Skin epidermis (tissue), 12 donors: ENCODE results near the gene LRP11.
A peak's percentile ranks its signal among the peaks of the same experiment; 100 is the strongest.
"Not testable (repeated sequence)": the region's sequence is repeated elsewhere in the genome, so short reads cannot be mapped to it uniquely, and the experiment has no call there.

ENCODE experiments used
- H3K27ac ChIP-seq, 21 experiments: fragments of 200-600 bp; sonication (generic) in 11 of 21; one replicate each; pipeline ENCODE4 v1.5.0; 2020; ENCODE audit warnings: mild to moderate bottlenecking in 3 of 21, inconsistent platforms in 2 of 21, moderate library complexity in 2 of 21
- H3K4me3 ChIP-seq, 7 experiments: fragments of 200-600 bp; sonication (generic) in 2 of 7; one replicate each; pipeline ENCODE4 v1.5.0; 2020; ENCODE audit warnings: inconsistent platforms in 2 of 7, mild to moderate bottlenecking in 2 of 7, moderate library complexity in 1 of 7

LRP11 gene

DNA sequence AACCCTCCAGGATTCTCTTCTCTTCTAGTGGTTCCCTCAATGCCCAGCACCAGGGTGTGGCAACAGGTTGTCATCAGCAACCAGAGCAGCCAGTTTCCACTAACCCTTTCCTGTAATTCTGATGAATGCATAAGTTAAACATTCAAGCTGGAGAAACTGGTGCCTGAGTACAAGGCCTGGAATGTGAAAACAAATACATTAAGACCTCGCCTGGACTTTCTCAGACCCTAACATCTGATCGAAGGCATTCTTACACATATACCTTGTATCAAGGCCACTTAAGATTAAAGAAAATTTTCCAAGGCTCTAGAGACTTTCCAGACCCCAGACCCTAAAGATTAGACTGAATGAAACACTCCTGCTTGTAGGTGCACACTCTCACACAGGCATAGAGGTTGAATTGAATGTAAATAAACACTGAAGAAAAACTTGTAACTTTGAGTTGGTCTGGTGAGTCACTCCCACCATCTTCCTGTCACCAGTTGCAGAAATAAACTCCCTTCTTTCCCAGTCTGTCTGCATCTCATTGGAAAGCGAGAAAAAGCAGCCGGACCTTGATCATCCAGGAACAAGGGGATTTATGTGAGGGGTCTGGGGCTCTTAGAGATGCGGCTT is 9.0 kb downstream of the LRP11 start:
- H3K4me3 ChIP-seq = no peak overlapping the region
- H3K27ac ChIP-seq = peak overlapping the region in 18 of 21 experiments; percentile 4 to 76 (median 46)

DNA sequence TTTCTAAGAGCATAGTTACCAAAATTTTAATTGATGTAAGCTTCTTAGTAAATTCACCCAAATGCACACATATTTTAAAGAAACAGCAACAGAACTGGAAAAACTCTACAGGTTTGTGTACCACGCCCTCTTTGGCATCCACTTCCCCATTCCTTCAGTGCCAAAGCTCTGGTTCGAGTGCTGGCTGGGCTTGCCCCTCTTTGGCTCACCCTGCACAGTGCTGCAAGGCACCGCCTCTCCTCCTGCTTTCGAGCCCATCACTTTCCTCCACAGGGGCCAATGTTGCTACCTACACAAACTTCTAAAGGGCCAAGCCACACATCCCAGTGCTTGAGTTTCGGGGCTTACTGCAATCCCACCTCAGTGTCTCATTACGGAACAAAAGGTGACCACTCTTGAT is 9.6 kb downstream of the LRP11 start:
- Histone ChIP-seq H3K27ac (peak overlapping the region in 10 of 21 experiments; percentile 12 to 76 (median 46)), H3K4me3 (no peak overlapping the region)

DNA sequence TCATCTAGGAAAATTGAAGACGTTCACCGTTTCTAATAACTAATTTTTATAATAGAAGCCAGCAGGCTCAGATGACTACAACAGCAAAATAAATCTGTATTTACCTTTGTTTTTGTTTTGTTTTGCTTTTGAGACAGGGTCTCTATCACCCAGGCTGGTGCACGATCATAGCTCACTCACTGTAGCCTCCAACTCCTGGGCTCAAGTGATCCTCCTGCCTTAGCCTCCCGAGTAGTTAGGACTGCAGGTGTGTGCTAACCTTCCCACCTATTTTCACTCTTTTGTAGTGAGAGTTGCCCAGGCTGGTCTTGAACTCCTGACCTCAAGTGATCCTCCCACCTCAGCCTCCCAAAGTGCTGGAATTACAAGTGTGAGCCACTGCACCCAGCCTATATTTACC is 10.1 kb downstream of the LRP11 start:
- H3K27ac ChIP-seq = peak overlapping the region in 6 of 21 experiments; percentile 34 to 57 (median 42)
- H3K4me3 ChIP-seq = not testable (repeated sequence)

- Histone ChIP-seq H3K4me3 (no peak overlapping the region), H3K27ac (peak overlapping the region in 7 of 21 experiments; percentile 15 to 66 (median 61))
Measured at GRCh38 chr6:149852881-149853280, 11.3 kb downstream of the LRP11 start.

- Histone ChIP-seq H3K4me3 (no peak overlapping the region), H3K27ac (peak overlapping the region in 10 of 21 experiments; percentile 15 to 66 (median 57))
Measured at GRCh38 chr6:149852180-149852579, 12.0 kb downstream of the LRP11 start.

- no peak overlapping the region for H3K4me3 ChIP-seq
- H3K27ac ChIP-seq = peak overlapping the region in 3 of 21 experiments; percentile 15 to 47 (median 19)
Measured at GRCh38 chr6:149851461-149852110, 12.6 kb downstream of the LRP11 start.

DNA sequence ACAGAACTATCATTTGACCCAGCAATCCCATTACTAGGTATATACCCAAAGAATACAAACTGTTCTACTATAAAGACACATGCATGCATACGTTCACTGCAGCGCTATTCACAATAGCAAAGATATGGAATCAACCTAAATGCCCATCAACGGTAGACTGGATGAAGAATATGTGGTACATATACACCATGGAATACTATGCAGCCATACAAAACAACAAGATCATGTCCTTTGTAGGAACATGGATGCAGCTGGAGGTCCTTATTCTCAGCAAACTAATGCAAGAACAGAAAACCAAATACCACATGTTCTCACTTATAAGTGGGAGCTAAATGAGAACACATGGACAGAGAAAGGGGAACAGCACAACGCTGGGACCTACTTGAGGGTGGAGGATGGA is 15.8 kb downstream of the LRP11 start:
- not testable (repeated sequence) for H3K4me3 ChIP-seq
- peak overlapping the region in 2 of 21 experiments; percentile 4 to 13 for H3K27ac ChIP-seq

DNA sequence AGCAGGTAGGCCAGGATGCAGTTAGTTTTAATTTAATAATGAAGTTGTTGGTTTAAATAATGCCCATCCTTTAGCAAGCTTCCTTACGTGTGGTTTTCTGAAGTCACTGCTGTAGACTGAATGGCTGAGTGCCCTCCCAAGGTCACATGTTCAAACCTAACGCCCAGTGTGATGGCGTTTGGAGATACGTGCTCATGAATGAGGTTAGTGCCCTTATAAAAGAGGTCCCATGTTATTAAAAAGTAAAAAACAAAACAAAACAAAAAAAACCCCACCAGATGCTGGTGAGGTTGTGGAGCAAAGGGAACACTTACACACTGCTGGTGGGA is 16.3 kb downstream of the LRP11 start:
- Histone ChIP-seq H3K27ac (peak overlapping the region in 4 of 21 experiments; percentile 4 to 58 (median 25)), H3K4me3 (no peak overlapping the region)

DNA sequence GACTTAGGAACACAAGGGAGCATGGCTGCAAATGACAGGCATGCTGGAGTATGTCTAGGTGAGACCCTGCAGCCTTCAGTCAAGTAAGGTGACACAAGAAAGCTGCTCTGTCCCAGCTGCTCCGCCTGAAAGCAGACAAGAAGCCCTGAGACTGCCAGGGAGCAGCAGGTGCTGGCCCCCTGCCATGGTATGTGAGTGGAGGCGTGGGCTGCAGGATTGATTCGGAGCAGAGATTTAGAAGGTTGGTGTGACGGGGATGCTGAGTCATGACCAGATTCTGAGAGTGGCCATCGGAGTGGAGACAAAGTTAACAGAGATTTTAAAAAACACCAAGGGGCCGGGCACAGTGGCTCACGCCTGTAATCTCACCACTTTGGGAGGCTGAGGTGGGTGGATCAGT is 17.8 kb downstream of the LRP11 start:
- Histone ChIP-seq H3K27ac (peak overlapping the region in 1 of 21 experiments; percentile 29), H3K4me3 (no peak overlapping the region)

DNA sequence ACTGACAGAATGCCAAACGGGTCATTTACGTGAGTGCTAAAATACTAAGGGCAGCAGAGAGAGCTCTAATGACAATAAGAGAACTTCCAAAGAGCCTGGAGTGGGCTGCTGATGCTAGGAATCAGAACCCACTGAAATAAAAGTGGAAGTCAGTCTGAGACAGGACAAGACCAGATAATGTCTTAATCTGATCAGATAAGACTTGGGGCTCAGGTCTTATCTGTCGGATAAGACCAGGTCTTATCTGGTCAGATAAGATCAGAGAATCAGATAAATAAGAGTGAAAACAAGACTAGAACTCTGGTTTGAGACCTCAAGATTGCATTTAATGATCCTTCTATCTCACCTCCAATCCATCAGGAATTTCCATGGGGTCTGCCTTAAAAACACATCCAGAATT is 18.6 kb downstream of the LRP11 start:
- Histone ChIP-seq H3K4me3 (no peak overlapping the region), H3K27ac (peak overlapping the region in 1 of 21 experiments; percentile 27)

GRCh38 chr6:149844480-149844879 is 19.7 kb downstream of the LRP11 start:
- Histone ChIP-seq H3K4me3 (no peak overlapping the region), H3K27ac (no peak overlapping the region)

- not testable (repeated sequence) for H3K4me3 ChIP-seq, H3K27ac ChIP-seq
Measured at GRCh38 chr6:149844036-149844435, 20.1 kb downstream of the LRP11 start.

DNA sequence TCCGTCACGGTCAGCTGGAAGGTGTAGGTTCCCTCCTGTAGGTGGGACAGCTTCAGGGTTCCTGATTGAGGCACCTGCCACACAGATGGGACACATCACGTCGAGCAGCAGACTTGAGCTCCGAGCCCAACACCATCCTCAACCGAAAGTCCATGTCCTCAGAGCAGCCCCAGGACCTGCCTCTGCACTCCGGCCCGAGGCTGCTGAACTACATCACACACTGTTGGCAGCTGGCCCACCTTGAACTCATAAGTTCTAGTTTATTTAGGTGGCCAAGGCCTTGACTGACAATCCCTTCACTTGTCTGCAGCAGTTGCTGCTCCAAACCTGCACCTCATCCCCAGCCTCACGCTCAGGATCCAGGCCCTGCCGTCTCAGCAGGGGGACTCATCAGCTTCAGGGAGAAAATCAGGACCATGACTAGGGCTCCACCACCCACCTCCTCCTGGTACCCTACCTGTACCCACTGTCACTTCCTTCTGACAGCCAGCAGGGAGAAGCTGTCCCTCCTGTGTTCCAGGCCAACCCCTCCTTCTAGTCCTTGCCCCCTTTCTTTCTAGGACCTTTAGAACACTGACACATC is 21.0 kb downstream of the LRP11 start:
- H3K4me3 ChIP-seq = no peak overlapping the region
- H3K27ac ChIP-seq = no peak overlapping the region

DNA sequence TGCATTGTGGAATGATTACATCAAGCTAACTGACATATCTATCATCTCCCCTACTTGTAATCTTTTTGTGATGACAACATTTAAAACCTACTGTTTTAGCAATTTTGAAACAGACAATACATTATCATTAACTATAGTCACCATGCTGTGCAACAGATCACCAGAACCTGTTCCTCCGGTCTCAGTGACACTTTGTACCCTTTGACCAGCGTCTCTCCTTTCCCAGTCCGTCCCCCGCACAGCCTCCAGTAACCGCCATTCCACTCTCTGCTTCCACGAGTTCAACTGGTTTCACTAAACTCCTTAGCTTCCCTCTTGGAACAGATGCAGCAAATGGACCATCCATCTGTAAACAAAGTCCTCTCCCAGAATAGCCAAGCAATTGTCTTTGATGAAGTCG is 21.8 kb downstream of the LRP11 start:
- Histone ChIP-seq H3K4me3 (no peak overlapping the region), H3K27ac (no peak overlapping the region)

DNA sequence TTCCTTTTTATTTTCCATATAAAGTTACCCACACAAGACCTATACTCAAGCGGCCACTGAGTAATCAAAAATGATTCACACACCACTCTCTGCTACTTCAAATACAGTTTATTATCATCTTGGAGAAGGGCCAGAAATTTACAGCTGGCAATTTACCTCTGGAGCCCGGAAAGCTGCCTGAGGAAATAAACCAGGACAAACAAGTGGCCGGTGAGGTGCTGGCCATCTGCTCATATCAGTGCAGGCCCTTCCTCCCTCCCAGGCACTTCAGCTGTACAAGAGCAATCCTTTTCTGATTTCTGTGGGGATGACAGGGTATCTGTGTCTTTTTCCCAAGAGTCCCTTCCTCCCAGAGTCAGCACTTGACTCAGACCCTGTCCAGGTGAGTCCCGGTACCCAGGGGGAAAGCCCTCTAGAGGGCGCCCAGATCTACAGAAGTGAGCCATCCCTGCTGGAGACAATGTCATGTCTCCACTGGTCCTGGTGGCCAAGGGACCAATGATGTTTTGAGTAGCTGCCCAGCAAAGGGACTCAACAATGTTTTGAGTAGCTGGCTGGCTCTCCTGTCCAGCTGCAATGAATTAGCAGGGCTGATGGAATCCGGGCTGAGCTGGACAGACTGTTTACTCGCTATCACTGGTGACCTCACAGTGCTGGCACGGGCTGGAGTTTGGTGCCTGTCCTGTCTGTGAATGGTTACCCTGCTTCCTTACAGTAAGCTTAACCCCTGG is 23.6 kb downstream of the LRP11 start:
- H3K4me3 ChIP-seq = no peak overlapping the region
- no peak overlapping the region for H3K27ac ChIP-seq

DNA sequence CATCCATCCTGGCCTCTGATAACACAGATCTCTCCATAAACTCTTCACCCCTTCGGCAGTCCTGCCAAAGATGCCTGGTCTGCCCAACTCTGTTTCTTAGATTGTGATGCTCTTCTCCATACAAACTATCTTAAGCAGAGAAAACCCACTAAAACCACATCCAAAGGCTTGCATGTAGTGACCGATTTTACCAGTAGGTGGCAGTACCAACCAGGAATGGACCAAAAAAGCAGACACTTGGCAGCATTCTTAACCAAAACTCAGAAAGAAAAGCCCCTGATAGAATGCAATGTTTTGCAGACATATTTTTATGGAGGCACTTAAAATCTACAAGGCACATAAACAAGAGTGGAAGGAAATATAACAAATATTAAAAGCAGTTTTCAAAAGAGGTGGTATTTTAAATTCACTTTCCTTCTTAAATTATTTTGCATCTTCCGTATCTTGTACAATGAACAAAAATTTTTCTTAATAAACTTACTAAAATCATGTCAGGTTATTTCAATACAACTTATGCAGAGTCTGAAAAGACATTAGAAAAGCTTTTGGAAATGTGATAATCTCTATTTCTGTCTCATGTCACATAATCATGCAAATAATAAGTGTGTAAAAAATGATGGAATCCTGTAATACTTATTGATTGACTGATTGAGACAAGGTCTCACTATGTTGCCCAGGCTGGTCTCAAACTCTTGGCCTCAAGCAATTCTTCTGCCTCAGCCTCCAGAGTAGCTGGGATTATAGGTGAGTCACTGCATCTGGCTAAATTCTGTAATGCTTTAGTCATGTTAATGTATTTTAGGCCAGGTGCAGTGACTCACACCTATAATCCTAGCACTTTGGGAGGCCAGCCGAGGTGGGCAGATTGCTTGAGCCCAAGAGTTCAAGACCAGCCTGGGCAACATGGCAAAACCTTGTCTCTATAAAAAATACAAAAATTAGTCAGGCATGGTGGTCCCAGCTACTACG is 29.4 kb downstream of the LRP11 start:
- Histone ChIP-seq H3K27ac (no peak overlapping the region), H3K4me3 (no peak overlapping the region)

GRCh38 chr6:149833651-149834050 is 30.5 kb downstream of the LRP11 start:
- no peak overlapping the region for H3K27ac ChIP-seq
- H3K4me3 ChIP-seq = no peak overlapping the region

GRCh38 chr6:149831308-149831820 is 32.8 kb downstream of the LRP11 start:
- Histone ChIP-seq H3K4me3 (no peak overlapping the region), H3K27ac (peak overlapping the region in 2 of 21 experiments; percentile 8 to 14)

- Histone ChIP-seq H3K27ac (peak overlapping the region in 2 of 21 experiments; percentile 8 to 14), H3K4me3 (no peak overlapping the region)
Measured at GRCh38 chr6:149830731-149831307, 33.3 kb downstream of the LRP11 start.
